Tongue (tissue), 2 donors: ENCODE data around the gene MIER1. TPM values are rescaled to one million over a fixed set of nuclear protein-coding genes. Genes with fewer than 3 reads are reported as not detected.
"Not testable (repeated sequence)": the region's sequence is repeated elsewhere in the genome, so short reads cannot be mapped to it uniquely, and the experiment has no call there.

ENCODE experiments used
- DNase-seq: peaks from one replicate; pipeline ENCODE4 v3.0.0-alpha.2; 2015
- total RNA-seq: library from RNA; depleted of rRNA; stranded (reverse); fragments of >200 nt; gene quantifications from one replicate; pipeline ENCODE4 v1.2.3, GENCODE V29; 2014

The MIER1 gene
- total RNA-seq, 1 donor from 2014 or later = 34.5 TPM

DNA sequence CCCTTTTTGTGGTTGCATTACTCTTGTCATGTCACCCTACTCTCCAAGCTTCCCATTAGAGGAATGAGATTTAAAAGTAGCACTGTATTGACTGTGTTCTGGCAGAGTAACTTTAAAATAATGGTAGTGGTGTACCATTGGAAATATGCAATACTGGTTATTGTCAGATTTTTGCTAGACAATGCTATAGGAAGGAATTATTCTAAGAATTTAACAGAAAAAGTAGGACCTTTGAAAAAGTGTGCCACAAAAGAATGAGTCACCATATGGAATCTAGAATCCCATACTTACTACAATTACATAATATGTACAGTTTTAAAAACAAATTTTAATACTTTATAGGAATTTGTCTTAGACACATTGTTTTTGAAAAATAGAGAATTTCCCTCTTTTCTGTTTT lies 13.8 kb downstream of the MIER1 start:
- no peak for DNase-seq

- no peak for DNase-seq
Observed at GRCh38 chr1:66940981-66941380, 16.2 kb downstream of the MIER1 start.

DNA sequence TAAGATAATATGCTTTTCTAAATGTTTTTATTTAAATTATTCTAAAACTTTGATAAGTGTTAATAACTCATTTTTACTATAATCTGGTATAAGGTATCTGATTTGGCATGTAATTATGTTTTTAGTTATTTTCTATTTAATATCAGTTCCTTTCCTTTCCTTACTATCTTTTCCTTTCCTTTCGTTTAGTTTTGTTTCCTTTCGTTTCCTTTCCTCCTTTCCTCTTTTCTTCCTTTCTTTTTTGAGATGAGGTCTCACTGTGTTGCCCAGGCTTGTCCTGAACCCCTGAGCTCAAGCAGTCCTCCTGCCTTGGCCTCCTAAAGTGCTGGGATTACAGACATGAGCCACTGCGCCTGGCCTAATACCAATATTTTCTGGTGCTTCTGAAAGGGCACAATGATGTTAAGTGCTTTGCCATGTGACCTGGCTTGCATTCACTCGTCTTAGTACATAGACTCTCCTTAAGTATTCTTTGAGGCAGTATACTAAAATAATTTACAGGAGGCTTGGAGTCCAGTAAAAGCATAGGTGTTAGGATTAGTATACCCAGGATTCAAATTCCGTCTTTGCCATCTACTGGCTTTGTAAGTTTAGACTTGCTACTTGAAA lies 18.7 kb downstream of the MIER1 start:
- no peak for DNase-seq

DNA sequence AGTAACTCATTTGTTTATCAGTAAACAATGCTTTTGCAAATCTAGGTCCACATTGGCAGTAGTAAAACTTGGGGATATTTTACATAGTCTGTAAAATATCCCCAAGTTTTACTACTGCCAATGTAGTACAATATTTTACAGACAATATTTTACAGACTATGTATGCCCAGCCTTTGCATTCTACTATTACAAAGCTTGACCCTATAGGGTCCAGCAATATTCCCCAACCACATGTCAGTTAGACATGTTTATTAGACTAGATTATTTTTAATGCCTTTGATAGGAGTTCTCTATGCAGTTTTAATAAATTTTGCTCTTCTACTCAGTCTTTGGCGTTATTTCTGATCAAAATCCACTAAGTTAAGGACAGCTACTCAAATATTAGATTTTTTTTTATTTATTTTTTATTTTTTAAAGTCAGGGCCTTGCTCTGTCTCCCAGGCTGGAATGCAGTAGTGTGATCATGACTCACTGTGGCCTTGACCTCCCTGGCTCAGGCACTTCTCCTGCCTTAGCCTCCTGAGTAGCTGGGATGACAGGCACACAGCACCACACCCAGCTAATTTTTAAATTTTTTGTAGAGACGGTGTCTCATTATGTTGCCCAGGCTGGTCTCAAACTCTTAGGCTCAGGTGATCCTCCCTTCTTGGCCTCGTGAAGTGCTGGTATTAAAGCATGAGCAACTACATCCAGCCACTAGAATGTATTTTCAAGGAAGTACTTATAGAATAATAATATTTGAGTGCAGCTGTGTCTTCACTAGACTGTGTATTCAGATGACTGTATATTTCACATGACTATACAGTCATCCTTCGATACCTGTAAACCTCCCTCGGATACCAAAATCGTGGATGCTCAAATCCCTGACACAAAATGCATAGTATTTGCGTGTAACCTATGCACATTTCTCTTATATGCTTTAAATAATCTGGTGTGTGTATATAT lies 19.8 kb downstream of the MIER1 start:
- DNase-seq = no peak

GRCh38 chr1:66945316-66945715 lies 20.5 kb downstream of the MIER1 start:
- no peak for DNase-seq

DNA sequence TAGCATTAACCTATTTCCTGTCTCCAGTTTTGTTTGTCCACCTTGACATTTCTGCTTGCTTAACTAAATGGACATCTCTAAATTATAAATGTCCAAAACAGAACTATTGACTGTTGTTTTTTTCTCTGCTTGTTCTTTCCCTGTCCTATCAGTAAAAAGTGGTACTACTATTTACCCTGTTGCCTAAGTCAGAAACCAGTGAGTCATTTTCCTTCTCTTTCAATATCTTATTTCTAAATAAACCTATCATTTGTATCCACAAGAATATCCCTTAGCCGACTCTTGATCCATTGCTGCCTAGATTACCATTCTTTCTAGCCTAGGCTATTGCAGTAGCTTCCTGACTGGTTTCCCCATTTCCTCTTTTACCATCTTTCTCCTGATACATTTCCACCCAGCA lies 22.5 kb downstream of the MIER1 start:
- no peak for DNase-seq

DNA sequence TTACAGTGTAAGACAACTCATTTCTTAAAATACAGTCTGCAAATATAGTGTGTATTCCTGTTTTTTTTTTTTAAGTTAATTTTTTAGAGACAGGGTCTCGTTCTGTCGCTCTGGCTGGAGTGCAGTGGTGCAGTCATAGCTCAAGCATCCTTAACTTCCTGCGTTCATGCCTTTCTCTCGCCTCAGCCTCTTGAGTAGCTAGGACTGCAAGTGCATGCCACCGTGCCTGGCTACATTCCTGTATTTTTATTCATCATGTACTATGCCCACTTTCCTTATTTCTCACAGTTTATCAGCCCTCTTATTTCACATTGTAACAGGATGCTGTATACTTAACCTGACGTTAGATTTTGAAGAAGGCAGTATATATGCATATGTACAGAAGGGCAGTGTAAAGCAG lies 26.7 kb downstream of the MIER1 start:
- no peak for DNase-seq

- no peak for DNase-seq
Observed at GRCh38 chr1:66954208-66954607, 29.4 kb downstream of the MIER1 start.

DNA sequence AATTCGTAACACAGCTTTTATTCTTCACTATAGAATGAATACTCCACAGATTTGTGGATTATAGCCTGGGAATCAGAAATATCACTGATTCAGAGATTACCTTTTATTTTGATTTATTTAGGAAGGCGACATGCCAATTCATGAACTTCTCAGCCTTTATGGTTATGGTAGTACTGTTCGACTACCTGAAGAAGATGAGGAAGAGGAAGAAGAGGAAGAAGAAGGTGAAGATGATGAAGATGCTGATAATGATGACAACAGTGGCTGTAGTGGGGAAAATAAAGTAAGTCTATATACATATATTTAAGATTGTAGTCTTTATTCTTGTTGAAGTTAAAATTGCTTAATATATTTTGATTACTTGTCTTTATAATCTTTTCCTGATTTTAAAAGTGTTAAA lies 33.1 kb downstream of the MIER1 start:
- DNase-seq = no peak

DNA sequence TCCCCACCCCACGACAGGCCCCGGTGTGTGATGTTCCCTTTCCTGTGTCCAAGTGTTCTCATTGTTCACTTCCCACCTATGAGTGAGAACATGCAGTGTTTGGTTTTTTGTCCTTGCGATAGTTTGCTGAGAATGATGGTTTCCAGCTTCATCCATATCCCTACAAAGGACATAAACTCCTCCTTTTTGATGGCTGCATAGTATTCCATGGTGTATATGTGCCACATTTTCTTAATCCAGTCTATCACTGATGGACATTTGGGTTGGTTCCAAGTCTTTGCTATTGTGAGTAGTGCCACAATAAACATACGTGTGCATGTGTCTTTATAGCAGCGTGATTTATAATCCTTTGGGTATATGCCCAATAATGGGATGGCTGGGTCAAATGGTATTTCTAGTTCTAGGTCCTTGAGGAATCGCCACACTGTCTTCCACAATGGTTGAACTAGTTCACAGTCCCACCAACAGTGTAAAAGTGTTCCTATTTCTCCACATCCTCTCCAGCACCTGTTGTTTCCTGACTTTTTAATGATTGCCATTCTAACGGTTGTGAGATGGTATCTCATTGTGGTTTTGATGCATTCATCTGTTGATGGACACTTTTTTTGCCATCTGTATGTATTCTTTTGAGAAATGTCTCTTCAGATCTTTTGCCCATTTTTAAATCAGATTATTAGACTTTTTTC lies 41.5 kb downstream of the MIER1 start:
- not testable (repeated sequence) for DNase-seq

DNA sequence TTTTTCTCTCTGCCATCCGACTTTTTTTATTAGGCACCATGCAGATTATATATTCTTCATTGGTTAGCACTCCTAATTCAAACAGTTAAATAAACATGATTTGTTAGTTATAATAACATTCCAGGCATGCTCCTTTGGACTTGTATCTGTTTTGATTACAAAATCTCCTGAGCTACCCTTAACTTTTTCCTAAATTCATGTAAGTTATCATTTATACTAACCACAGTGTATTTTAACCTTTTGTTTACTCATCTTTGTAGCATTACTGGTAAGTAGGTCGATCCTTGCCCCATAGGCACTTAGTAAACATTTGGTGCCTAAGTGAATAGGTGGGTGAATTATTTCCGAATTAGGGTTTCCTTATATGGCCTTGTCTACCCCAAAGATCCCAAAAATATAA lies 43.8 kb downstream of the MIER1 start:
- DNase-seq = no peak

DNA sequence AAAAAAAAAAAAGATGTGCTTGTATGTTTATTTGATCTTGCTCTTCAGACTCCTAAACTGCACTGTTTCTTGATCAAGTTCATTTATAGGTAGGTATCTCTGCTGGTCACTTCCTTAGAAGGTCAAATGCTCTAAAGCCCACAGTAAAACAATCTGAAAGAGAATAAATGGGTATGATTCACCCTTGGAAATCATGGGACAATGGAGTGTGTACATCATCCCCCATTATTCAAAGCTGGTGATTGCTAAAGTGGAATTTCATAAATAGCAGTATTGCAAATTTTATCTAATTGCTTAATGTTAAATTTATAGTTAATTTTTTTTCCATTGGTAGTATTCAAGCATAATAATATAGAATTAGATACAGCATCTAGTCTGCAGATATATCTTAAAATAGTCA lies 53.4 kb downstream of the MIER1 start:
- no peak for DNase-seq

GRCh38 chr1:66979621-66980020 lies 54.8 kb downstream of the MIER1 start:
- not testable (repeated sequence) for DNase-seq

GRCh38 chr1:66980745-66981367 lies 56.1 kb downstream of the MIER1 start:
- DNase-seq = peak; percentile 12

- no peak for DNase-seq
Observed at GRCh38 chr1:66981679-66982078, 56.9 kb downstream of the MIER1 start.

DNA sequence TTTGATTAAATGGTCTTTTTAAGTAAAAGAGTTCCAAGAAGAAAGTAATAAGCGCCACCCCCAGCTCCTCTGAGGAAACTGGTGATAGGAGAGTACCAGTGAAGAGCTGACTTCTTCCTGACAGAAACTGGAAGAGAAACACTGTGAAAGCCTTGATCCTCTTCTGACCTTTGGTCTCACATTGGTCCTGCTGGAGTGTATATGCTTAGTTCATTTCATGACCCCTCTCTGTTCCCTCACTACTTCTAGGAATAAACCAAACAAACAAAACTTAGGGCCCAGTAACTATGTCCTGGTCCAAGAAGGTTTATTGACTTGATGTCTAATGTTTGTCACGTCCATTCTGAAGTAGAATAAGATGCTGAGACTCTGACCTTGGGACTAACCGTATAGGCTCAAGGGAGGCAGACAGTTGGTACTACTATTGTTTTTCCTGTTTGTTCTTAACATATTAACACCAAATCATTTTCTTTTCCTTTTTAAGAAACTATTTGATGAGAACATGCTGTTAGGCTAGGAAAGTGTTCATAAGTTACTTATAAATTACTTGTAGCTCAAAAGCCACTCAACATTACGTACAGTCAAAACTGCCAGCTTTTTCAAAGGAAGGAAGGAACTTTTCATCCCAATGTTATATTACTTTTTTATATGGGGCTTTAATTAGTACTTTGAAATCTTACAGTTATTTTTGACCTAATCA lies 57.9 kb downstream of the MIER1 start:
- DNase-seq = no peak

- DNase-seq = no peak
Observed at GRCh38 chr1:66984491-66984890, 59.7 kb downstream of the MIER1 start.

DNA sequence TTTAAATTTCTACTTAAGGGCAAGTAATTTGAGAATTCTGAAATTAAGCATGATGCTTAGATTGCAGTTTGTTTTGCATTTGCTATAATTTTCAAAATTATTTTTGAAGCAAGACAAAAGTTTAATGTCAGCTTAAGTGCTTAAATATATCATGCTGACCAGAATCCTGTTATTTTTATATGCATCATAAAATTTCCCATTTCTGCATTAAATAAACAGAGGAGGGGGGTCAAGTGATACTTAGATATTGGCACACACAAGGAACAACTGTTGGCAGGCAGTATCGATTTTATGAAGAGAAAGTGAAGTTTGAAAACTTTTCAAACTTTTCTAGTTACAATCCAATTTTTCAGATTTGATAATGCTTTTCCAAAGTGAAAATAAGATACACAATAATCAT lies 61.0 kb downstream of the MIER1 start:
- DNase-seq = no peak

DNA sequence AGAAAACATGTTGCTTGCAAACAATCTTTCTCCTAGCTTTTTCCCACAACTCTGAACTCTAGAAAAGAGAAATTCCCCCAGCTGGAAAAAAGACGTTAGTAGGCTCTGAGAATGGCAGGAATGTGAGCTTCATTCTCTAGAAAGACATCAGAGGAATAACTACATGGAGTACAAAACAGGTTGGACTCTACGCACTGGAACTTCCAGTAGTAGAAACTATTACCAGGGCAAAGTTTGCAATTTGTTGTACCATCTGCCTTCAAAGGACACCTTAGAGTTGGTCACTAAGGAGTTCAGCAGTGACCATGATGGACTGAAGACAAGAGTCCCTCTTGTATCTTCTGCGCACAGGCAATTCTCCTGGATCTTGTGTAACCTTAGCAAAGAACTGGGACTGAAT lies 68.3 kb downstream of the MIER1 start:
- no peak for DNase-seq

- DNase-seq = peak; percentile 76
Observed at GRCh38 chr1:66996018-66996682, 71.4 kb downstream of the MIER1 start.

GRCh38 chr1:66998972-66999371 lies 74.2 kb downstream of the MIER1 start:
- no peak for DNase-seq
